ENCODE measurements around the gene PTPN14.

PTPN14 gene

DNA sequence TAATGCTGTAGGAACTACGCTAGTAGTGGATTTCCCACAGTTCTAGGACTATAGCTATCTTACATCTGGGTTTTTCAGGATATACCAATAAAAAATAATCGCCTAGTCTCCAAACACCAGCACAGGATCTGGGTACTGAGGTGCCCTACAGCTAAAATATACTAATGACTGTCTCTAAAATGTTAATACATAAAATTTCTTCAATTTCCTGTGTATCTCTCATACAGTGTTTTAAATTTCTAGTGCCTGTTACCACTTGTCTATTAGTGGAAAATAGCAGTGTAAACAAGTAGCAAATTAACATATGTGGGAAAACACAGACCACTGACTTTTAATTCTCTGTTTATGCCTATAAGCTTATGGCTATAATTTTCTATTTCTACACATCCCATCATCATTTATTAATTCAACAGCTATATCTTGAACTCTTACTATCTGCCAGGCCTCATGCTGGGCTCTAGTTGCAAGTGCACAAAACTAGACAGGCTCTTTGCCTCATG is 16.1 kb upstream of the PTPN14 start:
- no peak for DNase-seq

DNA sequence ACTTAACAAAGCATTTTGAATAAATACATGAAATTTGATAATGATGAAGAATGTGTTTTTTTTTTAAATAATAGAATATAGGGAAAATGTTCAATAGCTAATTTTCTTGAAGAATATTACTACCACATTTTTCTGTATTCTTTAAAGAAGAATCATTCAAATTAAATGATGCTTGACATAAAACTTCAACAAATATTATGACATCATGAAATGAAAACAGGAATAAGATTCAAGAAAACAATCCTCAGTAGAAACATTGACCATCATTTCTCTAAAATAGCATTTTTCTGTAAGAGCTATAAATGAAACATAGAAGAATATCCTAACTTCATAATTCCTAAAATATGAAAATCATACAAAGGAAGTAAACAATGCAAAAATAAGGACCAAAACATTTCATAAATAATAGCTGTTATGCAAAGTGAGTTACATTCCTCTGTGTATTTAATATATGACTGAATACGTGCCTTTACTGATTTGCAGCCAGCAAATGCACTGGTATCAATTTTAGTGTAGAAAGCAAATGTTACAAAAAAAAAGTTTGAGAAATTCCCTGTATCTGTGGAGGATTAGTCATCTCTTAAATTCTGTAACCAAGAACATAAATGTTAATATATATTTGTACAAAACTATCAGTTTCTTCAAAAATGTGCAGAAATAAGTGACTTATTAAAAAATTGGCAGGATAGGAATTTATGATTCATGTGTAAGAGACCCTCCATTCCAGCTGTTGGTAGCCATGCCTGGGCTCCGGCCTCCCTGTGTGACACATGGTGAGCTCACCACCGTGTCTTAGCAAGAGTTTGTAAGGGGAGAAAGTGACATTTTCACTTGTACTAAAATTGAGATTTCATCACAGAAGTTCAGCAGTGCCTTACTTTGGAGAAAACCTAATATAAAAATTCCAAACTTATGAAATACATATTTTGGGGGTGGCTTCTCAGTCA is 15.0 kb upstream of the PTPN14 start:
- DNase-seq, result no peak

DNA sequence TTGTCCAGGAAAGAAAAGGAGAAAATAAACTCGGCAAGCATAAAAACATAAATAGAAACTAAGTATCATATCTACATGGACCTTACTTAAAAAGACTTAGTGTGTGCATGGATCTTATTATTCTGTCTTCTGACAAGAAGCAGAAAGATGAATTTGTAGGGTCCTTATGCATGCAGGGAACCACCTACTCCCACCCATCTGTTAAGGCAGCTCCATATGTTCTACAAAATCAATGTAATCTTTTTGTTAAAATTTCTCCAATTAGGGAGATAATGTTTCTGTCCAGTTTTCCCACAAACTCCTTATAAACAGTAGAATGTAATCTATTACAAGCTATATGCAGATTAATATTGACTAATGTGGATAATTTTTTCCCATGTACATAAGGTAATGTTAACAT is 13.9 kb upstream of the PTPN14 start:
- no peak for DNase-seq

DNA sequence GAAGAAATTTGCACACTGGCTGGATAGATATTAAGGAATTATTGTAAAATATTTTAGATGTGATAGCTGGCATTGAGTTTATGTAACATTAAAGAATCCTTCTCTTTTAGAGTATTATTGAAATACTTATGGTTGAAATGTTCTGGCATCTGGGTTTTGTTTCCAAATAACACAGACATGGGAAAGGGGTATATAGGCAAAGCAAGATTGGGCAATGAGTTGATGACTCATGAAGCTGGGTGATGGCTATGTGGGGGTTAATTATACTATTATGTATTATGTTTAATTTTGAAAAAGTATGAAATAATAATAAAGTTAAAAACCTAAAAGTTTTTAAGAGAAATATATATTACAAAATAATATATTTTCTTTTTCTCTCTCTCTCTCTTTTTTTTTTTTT is 12.5 kb upstream of the PTPN14 start:
- no peak for DNase-seq

DNA sequence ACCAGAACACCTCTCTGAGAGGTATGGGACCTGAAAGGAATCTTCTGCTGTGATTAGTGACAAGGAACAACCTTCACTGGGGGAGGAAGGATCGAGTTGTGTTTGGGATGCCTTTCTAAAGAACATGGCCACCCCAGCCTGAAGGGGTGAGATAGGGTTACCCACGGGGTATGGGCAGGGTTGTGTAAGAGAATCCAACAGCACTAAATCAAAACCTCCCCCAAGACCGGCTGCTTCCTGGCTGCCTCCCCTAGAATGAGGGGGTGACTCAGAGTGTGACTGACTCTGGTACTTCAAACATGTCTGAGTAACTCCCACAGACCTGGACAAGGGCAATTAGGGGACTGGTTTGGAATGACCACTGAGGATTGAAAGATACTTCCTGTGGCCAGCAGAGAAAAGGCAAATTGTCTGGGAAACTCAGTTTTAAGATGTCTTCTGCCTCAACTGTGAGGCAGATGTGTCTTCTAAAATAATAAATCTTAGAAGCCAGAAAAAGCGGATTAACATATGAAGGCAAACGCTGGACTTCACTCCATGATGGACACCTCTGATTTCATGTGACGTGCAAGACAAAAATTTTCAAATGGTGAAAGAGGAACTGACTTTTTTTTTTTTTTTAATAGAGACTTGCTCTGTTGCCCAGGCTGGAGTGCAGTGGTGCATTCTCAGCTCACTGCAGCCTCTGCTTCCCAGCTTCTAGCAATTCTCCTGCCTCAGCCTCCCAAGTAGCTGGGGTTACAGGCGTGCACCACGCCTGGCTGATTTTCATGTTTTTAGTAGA is 6.7 kb upstream of the PTPN14 start:
- no peak for DNase-seq

DNA sequence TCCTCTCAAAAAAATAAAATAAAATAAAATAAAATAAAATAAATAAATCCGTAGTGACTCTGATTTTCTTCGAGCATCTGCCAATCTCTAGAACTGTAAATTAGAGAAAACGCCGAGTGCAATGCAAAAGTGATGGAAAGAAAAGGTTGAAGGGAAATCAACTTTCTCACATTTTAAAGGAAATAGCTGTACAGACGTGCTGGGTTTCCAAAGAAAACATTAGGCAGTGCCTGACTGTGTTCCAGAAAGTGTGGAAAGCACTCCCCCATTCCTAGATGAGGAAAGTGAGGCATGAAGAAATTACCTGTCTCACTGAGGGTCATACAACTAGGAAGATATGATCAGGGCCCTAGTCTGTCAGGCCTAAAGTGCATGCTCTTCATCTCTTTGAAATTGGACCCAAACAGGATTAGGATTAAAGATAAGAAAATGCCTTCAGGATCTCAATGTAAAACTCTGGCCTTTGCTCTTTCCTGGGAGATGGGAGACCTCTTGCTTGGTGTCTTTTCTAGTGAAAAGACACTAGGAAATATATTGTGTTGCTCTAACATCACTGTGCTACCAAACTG is 1.8 kb upstream of the PTPN14 start:
- no peak for DNase-seq

DNA sequence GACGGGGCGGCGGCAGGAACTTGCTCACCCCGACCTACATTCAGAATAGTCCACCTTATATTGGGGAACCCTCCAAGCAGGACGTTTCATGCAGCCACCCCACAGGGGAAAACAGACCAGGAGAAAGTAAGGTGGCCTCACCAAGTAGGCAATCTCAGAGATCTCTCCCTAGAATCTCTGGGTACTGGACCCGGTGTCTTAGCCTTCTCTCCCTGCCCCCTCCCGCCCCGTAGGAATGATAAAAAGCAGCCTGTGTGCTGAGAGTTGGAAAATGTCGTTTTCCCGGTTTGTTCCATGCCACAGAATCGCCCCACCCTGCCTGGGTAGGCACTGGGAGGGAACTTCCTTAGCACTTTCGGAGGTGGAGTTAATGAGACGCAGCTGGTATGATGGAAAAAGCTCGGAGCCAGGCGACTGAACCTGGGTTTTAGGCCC is 789 bp upstream of the PTPN14 start:
- DNase-seq, result peak; percentile 28

DNA sequence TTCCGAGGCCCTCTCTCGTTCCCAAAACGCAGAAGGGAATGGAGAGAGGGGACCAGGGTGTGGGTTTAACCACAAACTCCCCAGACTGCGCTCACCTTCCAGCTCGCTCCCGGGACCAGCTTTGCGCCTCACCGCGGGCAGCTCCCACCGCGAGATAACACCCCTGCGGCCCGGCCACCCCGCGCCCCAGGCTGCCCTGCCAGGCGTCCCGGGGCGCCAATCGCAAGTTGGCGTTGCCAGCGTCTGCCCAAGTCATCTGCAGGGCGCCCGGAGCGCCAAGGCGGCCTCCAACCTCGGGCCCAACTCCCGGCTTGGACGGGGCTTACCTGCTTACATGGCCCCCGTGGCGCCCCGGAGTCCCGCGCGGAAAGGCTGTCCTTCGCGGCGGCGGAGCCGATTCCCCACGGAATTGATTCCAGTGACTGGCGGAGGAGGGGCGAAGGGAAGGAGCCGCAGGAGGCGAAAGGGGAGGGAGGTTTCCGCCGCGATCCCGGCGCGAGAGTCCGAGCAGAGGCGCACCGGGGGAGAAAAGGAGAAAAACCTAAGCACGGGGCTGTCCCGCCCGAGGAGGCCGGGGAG is 456 bp downstream of the PTPN14 start:
- no peak for DNase-seq

DNA sequence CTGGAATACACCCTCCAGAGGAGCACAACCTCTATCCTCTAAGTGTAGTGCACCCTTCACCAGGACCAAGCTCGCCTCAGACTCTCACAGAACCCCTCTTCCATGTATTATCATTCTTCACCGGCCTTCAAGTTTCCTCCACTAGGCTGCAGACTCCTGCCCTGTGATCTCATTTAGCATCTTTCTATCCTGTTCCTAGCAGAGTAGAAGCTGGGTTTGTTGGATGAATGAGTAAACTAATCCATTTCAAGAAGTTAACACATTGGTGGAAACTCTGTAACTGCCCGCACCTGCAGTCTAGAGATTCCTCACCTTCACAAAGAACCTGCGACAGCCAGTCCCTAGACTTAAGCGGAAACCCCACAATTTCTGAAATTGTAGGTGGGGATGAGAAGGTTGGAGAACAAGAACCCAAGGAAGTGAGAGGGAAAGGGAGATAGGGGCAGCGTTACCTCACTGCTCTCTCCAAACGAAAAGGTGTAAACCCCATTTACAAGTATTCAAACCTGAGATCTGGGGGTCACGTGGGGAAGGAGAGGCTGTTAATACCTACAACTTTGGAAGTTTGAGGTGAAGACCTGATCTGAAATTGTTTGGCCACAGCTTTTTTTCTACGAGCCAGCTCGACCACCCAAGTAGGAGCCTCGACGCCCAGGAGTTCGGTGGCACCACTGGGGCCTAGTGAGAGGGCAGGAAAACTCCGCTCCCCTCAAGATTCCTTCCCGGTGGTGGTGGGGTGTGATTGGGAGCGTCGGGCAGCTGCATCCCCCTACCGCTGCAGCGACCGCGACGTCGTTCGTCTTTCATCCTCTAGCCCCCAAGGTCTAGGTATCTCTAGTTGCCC is 1.2 kb downstream of the PTPN14 start:
- DNase-seq, result no peak

DNA sequence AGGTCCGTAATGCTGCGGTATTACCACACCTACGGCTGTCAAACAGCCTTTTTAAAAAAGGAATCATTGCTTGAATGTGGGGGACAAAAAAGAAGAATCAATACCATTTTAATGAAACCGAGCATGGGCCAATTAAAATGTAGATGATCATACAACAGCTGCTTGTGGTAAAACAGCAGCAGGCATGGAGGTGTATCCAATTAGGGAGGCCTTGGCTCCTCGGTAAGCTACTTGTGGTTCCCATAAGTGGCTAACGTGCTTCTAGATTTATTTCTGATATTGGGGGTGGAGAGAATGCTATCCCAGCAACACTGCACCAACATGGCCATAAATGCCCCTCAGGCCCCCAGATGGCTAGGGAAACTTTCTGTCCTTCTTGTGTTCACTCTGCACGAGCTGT is 1.8 kb downstream of the PTPN14 start:
- DNase-seq, result peak; percentile 27

DNA sequence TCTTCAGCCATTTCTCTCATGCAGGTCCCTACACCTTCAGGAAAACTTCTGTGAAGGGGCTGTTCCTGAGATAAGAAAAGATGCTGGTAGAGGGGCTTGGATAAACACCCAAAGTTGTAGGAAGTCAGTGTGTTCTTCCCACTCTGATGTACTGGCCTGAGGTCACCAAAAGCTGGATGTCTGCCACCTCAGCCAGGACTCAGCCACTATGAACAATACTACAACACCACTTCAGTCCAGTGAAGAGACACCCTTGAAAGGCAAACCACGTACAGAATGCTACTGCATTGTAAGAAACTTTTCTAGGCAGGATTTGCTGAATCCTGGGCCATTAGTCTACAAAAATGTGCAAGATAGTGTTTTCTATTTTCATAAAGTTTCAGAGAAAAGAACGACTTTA is 2.4 kb downstream of the PTPN14 start:
- DNase-seq, result no peak

DNA sequence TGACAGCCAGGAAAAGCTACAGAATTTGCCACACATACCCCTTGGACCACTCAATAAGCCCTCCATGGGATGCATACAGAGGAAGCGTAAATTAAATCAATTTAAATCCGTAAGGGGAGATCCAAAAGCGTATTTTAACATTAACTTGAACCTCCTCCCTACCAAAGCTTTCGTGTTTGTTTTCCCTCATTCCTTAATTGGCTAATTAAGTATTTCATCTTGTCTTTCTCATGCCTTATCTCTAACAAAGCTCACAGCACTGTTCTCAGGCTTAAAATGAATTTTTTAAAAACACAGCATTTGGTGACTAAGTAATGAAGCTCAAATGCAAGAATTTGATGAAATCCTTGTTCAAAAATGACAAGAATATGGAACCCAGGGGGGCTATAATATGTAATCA is 3.1 kb downstream of the PTPN14 start:
- DNase-seq, result no peak

DNA sequence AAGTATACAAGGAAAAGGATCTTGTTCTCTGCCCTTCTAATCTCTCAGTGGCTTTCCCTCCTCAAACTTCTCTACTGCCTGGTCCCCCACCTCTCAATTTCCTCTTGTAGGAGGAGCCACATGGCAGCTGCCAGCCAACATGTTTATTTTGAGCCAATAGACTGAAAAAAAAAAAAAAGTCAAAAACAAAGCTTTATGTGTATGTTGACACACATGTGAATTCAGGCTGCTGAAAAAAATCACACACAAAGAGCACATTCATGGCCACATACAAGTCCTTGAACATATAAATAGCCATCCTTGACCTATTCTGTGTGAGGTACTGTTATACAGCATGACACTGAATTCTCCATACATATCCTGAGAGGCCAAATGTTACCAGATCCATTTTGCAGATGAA is 3.7 kb downstream of the PTPN14 start:
- DNase-seq, result no peak

DNA sequence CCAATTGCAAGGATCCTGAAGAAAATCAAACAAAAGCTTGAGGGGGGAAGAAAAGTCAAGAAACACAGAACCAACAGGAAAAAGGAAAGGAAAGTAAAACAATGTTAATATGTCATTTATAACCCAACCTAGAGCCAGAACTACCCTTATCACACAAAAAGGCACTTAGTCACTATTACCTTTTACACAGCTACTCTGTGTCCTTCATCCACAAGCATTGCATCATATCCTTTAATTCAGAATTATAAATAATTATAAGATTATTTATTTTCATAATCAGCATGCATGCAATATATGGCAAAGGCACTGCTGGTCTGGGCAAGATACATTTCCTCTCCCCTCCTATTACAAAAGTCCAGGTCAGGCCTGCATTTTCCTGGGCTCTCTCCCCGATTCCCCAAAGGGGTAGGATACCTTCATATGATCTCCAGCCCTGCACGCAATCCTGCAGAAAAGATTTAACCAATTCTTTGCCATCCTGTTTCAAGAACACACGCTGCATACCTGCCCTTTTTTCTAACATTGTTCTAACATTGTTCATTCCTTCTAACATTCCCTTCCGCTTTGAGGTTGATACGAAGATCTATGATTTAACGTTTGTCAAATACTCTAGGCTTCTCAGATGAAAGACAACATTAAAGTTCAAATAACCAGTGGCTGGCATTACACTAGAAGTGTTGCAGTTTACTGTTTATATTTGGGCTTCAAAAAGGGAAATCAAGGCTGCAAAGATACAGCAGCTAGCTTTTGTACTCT is 4.3 kb downstream of the PTPN14 start:
- no peak for DNase-seq

DNA sequence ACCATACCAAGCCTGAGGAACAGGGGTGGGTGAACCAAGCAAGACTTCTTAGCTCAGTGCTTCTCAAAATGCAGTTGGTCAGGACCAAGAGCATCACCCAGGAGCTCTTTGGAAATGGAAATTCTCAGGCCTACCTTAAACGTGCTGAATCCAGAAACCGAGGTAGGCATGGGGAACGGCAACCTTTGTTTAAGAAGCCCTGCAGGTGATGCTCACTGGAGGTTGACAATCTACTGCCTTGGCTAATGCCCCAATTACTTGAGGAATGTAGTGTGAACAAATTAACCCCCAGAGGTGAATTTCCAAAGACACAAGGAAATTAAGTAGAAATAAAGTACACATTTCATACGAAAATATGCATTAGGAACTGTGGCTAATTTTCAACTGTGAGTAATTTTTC is 5.3 kb downstream of the PTPN14 start:
- DNase-seq, result no peak

DNA sequence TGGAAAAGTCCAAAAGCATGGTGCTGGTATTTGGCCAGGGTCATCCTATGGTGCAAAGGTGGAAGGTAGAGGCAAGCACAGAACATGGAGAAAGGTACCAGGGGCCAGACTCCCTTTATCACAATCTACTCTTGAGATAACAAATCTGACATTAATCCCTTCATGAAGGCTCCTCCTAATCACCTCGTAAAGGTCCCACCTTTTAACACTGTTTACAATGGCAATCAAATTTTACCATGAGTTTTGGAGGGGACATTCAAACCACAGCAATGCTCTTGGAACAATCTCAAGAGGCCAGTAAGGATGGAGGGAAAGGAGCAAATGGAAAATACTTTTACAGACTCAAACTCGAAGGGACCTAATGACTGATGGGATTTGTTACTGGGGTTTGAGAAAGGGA is 6.1 kb downstream of the PTPN14 start:
- DNase-seq, result no peak

DNA sequence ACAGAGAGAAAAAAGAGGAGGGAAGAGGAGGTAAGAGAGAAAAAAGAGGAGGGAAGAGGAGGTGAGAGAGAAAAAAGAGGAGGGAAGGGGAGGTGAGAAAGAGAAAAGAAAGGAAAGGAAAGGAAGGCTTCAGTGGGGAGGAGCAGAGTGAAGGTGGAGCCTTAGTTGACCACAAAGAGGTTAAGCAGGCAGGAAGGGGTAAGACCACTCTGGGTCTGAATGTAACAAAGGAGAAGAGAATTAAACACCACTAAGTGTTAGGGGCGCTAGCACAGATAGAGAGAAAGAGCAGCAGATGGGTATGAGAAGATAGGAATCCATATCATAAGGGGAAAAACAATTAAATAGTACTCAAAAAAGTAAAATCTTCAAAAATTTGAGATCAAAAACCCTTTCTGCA is 6.6 kb downstream of the PTPN14 start:
- no peak for DNase-seq

DNA sequence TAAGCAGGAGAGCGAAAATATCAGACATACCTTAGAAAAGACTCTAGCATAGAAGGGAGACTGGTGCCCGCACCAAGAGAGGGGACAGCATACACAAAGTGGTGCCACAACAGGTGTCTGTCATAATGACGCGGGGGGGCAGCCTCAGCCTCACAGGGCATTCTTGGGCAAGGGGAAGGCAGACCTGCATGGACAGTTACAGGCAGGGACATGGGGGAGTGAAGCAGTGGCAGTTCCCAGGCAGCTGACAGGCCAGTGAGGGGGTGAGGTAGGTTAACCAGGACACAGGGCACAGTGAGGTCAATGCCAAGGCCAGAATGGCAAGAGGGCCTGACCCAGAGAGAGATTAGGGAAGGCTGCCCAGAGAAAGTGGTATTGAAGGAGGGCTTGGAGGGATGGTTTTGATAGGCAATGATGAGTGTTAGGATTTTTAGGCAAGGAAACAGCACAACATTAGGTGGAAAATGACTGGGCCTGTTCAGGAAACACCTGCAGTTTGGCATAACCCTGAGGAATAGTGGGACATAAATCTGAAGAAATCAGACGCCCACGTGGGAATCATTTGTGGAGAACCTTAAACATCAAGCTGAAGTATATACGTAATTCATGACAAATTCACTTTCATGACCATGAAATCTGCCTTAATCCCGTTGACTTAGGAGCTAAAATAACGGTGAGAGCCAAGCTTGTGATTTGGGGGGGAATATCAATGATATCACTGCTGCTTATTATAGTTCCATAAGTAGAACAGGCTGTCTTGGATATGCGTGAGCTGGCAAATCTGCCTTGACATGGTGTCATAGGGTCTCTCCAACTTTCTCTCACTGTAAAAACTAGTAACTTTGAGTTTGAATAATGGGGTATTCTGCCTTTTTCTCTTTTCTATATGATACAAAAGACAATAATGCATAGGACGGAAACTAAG is 8.9 kb downstream of the PTPN14 start:
- DNase-seq, result no peak

DNA sequence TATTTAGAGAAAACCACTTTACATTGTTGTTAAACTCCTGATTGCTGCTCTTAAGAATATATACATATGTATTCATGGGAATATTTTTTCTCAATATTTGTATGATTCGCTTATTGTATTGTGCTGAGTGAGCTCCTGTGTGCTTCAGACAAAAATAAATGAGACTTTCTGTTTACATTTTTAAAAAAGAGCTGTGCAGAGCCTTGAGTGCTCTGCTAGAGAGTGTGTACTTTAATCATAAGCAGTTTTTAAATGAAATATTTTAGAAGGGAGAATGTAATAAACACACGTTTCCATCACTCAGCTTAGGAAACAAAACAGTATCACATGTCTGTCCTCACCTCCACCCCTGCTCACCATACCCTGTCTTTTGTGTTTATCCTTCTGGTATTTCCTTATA is 9.7 kb downstream of the PTPN14 start:
- no peak for DNase-seq

DNA sequence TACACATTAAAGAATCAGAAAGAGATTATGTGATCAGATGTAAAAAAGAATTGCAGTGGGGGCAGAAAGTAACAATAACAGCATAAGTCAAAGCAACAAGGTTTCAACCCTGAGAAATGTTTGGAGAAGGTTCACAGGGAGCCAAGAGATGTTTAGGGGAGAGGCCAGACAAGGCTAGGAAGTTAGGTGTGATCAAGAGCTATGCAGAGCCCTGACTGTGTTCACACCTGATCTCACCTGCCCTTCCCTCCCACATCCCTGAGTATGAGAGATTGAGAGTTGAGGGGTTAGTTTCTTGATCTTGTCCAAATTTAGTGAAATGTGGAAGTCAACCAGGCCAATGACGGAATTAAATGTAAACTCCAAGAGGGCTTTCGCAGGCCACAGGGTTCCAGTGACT is 10.2 kb downstream of the PTPN14 start:
- DNase-seq, result no peak
